NCI-H460 (cell line): ENCODE measurements around the gene ETS1. TPM values are rescaled to one million over a fixed set of nuclear protein-coding genes. Genes with fewer than 3 reads are reported as not detected.

Experiments
- DNase-seq: peaks from one replicate; pipeline ENCODE4 v3.0.0-alpha.2; 2016; ENCODE audit warnings: low read depth; ENCODE audit errors: extremely low read depth
- total RNA-seq: library from RNA; depleted of rRNA; stranded (reverse); fragments of >200 nt; shearing (Covaris generic); gene quantifications from 2 replicates; pipeline ENCODE4 v1.2.3, GENCODE V29; 2014

ETS1 gene
- total RNA-seq, 1 experiment from 2014 or later, result 17.9 TPM

DNA sequence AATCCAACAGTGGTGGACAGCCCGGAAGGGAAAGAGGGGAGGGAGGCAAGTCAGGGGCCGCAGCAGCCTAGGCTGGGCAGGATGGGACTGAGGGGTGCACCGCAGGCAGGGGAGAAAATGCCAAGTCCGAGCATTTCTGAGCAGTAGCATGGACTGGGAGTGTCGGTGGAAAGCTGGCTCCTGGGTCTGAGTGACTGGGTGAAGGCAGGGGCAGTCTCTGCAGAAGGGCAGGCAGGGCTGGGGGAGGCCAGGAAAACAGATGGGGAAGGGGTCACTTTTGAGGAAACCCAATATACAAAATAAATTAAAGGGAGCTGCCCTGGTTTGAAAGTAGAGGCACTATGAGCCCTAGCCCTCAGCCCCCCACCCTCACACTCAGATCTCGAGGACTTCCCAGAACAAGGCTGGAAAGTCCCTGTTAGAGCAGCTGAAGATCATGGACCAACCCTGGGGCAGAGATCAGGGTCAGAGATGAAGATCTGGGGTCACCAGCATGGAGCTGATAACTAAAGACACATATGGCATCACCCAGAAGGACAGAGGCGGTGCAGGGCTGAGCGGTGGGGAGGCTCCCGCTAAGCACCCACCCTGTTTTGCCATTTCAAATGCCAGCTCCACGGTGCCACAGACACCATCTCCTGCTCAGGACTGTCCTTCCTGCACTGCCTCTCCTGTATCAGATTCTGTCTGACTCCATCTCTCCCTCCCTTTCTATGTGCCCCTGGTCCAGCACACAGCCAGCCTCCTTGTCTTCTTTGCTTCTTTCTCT lies 32.4 kb upstream of the ETS1 start:
- no peak for DNase-seq

- no peak for DNase-seq
Measured at GRCh38 chr11:128619007-128619406, 31.6 kb upstream of the ETS1 start.

DNA sequence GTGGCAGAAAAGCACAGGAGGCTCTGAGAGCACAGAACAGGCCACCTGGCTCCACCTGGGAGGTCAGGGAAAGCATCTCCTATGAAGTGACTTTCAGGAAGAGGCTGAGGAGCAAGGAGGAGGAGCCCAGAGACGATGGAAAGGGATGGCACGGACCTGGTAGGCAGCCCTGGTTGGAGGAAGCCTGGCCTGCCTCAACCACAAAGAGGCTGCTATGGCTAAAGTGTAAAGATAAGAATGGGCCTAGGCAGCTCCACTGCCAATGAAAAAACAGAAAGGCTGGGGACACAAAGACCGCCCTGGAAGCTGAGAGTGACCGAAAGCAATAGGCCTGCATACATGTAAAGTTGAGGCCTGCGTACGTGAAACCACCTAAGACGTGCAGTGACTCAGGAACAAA lies 31.2 kb upstream of the ETS1 start:
- no peak for DNase-seq

GRCh38 chr11:128616161-128616560 lies 28.8 kb upstream of the ETS1 start:
- no peak for DNase-seq

- no peak for DNase-seq
Measured at GRCh38 chr11:128615612-128616011, 28.3 kb upstream of the ETS1 start.

DNA sequence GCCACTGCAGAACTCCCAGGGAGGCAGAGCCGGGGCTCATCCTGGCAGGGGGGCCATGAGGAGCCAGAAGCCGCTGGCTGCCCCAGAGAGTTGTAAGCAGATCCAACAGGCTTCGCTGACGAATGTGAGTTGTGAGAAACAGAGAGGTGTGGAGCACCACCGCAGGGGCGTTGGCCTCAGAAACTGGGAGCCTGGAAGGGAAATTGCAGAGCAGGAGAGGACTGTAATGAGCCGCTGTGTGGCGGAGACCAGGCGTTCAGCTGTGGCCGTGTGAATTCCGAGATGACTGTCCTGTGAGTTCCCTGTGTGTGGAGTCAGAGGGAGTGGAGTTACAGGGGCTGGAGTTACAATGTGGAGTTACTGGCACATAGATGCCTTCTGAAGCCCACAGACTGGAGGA lies 27.7 kb upstream of the ETS1 start:
- no peak for DNase-seq

- DNase-seq, result no peak
Measured at GRCh38 chr11:128614026-128614425, 26.7 kb upstream of the ETS1 start.

DNA sequence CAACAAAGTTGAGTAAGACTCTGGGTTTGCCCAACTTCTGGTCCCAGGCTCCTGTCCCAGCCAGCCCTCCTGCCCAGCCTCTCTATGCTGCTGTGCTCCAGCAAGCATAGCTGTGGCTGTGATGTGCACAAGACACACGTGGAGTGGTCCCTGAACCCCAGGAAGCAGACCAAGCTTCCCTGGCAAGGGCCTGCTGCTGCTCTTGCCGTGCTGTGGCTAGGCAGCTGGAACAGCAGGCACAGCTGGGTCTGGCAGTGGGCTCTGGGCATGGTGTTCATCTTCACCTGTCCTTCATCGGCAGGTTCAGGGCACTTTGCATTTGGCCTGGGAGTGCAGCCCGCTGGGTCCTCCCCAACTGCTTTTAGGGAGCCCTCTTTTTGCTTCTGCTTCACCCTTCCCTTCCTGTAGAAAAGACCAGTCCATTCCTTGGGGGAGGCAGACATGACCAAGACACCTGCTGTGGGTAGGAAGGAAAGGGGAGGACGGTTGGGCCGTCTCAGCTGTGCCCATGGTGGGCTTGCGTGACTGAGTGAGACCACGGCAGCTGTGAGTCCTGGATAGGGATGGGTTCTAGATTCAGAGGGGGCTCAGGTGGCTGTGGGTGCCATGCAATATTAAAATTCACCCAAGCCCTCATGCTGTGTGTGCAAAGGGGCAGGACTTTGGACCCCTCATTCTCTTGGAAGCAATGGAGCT lies 26.1 kb upstream of the ETS1 start:
- no peak for DNase-seq

- no peak for DNase-seq
Measured at GRCh38 chr11:128610721-128611617, 23.6 kb upstream of the ETS1 start.

DNA sequence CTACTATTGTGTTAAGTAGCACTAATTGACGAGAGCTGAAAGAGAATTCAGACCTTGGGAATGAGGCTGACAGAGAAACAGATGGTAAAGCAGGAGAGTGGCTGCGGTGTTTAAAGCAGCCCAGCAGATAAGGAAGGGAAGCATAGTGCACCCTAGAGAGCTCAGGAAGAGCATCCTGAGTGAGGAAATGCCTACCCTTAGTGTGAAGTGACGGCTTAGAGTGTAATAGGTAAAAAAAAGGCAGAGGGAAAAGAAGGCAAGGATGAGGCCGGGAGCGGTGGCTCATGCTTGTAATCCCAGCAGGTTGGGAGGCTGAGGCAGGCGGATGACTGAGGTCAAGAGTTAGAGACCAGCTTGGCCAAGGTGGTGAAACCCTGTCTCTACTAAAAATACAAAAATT lies 22.4 kb upstream of the ETS1 start:
- DNase-seq, result no peak

GRCh38 chr11:128608746-128609407 lies 21.5 kb upstream of the ETS1 start:
- DNase-seq, result no peak

GRCh38 chr11:128607819-128608218 lies 20.5 kb upstream of the ETS1 start:
- DNase-seq, result no peak

DNA sequence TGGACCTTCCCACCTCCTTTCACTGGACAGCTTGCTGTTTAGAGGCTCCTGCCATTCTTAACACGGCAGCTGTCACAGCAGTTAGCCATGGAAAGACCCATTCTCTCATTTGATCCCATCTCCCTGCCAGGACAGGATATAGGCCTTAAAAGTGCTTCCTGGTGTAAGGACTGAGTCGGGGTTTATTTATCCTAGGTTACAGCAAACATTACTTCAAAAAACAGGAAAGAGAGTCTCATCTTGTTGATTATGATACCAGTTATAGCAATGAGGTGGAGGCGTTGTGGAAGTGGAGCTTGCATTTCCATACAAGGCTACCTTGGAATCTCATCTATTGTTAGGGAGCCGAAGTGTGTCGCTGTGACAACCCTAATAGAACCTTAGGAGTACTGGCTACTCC lies 17.4 kb upstream of the ETS1 start:
- DNase-seq, result no peak

DNA sequence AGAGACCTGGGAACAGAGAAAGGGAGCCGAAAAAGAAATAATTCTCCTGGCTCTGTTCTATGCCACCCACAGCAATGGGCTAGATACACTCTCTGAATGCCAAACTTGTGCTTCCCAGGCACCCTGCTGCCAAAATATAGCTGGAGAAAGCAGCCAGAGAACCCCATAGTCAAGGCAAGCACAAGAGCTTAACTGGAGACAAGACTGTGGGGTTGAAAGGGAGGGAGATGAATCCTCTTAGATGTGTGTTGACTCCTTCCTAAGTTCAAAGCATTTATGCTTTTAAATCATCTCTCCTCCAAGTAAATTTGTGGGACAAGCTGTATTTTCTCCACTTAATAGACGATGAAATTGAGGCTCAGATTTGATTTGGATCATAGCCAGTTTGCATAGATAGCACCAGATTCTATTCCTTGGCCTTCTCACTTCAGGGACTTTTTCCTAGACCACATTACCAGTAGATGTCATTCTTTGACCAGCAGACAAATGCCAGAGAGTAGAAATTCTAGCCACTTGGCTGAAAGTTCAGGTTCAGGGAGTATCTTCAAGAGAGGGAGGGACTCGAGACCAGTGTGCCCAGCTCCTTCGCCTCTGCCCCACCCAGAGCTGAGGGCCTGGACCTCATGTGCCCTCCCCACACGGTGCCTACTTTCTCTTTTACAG lies 16.5 kb upstream of the ETS1 start:
- DNase-seq, result no peak

DNA sequence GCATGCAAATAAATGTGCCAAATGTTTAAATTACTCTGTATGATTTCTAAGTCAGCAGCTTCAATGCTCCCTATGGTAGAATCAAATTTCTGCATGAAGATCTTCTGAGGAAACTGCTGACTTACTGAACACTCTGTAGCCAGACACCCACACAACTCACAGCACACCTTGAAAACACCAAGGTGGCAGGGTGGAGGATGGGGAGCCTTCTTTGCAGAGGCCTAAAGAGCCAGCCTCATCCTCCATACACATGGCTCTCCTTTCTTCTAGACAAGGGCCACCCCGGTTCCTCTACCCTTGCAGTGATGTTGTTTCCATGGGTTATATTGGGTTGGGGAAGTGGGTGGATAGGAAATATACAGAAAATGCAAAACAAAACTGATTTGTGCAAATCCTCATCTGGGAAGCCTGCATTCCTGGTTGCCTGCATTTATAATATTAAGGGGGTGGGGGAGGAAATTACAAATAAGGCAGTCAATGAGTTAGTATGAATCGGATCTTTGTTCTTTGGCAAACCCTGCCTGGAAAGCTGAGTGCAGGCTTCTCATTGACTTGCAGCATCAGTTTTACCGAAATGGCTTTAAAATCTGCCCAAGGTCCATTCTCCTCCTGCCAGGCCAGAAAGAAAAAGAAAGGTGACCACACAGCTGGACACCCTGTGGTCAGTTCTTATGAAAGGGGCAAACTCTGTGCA lies 15.8 kb upstream of the ETS1 start:
- DNase-seq, result no peak

DNA sequence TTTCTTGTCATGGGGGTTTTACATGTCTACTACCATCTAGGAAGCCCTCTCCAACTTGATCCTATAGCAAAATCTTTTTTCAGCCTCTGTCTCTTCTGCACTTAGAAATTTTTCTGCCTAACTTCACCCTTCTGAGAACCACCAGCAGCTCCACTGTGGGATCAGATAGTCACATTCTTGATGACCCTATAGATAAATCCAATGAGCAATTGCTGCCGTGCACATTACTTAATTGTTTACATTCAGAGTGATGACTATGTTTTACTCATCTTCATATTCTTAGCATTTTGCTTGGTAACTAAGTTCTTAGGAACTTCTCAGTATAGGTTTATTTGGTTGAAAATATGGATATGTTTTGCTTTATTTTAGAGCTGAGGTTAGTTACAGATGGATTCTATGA lies 12.4 kb upstream of the ETS1 start:
- DNase-seq, result no peak

GRCh38 chr11:128598506-128599150 lies 11.3 kb upstream of the ETS1 start:
- no peak for DNase-seq

DNA sequence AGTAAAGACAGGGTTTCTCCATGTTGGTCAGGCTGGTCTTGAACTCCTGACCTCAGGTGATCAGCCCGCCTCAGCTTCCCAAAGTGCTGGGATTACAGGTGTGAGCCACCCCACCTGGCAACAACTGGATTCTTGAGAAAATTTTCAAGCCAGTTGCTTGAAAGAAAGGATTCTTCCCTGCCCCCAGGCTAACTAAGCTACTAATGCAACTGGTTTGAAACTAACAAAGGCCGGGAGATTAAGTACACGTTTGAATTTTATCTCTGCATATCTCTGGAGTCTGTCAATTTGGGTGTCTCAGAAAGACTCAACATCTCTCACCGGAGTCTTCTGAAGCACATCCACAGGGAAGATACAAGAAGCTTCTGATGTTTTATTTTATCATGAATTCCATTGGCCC lies 10.7 kb upstream of the ETS1 start:
- no peak for DNase-seq

DNA sequence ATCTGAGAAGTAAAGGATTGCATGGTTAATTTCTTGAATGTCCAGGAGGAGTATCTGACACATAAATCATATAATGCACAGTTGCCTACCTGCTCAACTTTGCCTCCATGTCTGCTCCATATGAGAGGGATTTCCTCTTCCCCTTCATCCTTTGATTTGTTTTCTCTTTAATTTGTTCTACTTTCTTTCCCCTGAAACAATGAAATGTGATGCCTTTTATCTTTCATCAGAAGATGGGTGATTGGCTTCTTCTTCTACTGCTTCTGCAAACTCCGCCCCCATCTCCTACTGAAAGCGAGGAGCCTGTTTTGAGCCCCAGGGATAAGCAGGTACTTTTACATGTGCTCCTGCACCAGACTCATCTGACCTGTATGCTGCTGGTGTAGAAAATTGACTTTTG lies 9.9 kb upstream of the ETS1 start:
- no peak for DNase-seq
